ENCODE data around the gene COL13A1. TPM values are rescaled to one million over a fixed set of nuclear protein-coding genes. Genes with fewer than 3 reads are reported as not detected.

Gene COL13A1
- total and polyA plus RNA-seq, 2 of the 8 experiments (the other 6 are each of a cell fraction or from before 2014, with no cell fraction given): 2.6 to 5.2 TPM

DNA sequence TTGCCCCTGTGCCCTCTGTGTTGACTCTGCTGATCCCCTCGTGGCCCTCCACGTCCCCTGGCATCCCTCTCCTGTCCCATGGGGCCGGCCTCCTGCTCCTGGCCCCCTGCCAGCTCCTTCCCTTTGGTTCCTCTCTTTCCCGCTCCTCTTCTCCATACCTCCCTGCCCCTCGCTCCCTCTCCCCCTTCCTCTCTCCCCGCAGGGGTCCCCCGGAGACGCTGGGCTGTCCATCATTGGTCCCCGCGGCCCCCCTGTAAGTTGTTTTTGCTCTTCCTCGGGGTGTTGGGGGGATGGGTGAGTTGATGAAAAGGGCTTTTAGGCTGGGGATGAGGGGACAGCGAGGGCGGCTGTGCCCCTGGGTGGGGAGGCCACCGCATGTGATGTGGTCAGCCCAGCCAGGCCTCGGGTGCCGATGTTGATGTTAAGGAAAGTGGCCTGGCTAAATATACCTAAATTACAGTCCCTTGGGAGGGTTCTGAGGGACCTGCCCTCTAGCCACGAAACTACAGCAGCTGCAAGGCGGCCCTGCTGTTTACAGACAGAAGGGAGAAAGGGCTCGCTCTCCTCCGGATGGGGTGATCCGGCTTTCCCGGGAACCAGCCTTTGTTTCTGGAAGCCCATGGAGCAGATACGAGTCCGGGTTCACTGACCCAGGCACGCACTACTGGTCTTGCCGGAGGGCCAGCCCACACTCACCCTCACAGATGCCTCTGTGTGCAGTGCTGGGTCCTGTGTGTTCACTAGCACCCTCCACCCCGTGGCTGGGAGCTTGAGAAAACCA is 78.8 kb downstream of the COL13A1 start:
- Histone ChIP-seq H3K79me1 (ENCODE audit: low read depth, low read length) (no peaks in the 10 kb centered on the region), H3K4me3 (ENCODE audit: extremely low read depth in 1 of 4, insufficient read depth in 2 of 4, low read depth in 3 of 4, low read length in 4 of 4) (no peak overlapping the region), H2AFZ (ENCODE audit: low read length) (peak overlapping the region; percentile 45; the same call in 1 of the 2 replicates), H4K5ac (ENCODE audit: insufficient read length, low read depth, low read length) (peak overlapping the region; percentile 6), H4K91ac (replicated peaks; ENCODE audit: insufficient read length, low read length) (peak overlapping the region; percentile 91), H2BK5ac (ENCODE audit: low read depth, low read length) (peak overlapping the region; percentile 67; the same call in 1 of the 2 replicates), H3K18ac (ENCODE audit: extremely low read depth, low read length) (peak overlapping the region; percentile 91), H2AK5ac (ENCODE audit: low read depth, low read length) (peak overlapping the region; percentile 46; the same call in 1 of the 2 replicates), H3K27ac (ENCODE audit: low read depth, low read length) (no peak overlapping the region), H4K20me1 (replicated peaks in 1 of 2; ENCODE audit: control insufficient read depth in 1 of 2, insufficient read depth in 2 of 2, low read length in 2 of 2) (no peaks in the 10 kb centered on the region), H3K4ac (replicated peaks; ENCODE audit: insufficient read length, low read depth, low read length) (peak overlapping the region; percentile 63), H3K56ac (replicated peaks; ENCODE audit: insufficient read length, low read depth, low read length) (no peak overlapping the region), H3K9ac (replicated peaks in 1 of 4; ENCODE audit: extremely low read depth in 1 of 4, low read depth in 3 of 4, low read length in 3 of 4) (no peak overlapping the region), H3K27me3 (replicated peaks in 1 of 4; ENCODE audit: control insufficient read depth in 3 of 4, extremely low read depth in 1 of 4, insufficient read depth in 3 of 4, low read length in 3 of 4) (no peaks in the 10 kb centered on the region; a peak in 3 of 7 replicates), H3K23me2 (ENCODE audit: low read depth, low read length) (peaks cover 2% of the 10 kb centered on the region; the same call in 1 of the 2 replicates), H2BK20ac (ENCODE audit: low read length) (peak overlapping the region; percentile 82), H3K14ac (ENCODE audit: insufficient read length) (no peak overlapping the region), H2BK120ac (replicated peaks; ENCODE audit: low read depth, low read length) (peak overlapping the region; percentile 57), H3K79me2 (ENCODE audit: control insufficient read depth in 1 of 2, insufficient read depth in 2 of 2, low read length in 2 of 2) (no peaks in the 10 kb centered on the region), H3K36me3 (ENCODE audit: control insufficient read depth in 2 of 4, insufficient read depth in 4 of 4, low read length in 3 of 4) (no peaks in the 10 kb centered on the region), H4K8ac (ENCODE audit: extremely low read depth, insufficient read depth, low read length) (0 out of 2 replicates have a peak overlapping the region, but pooled peaks have one; percentile 42), H2BK12ac (ENCODE audit: low read depth, low read length) (peak overlapping the region; percentile 68; the same call in 1 of the 2 replicates), H3K4me2 (ENCODE audit: insufficient read depth in 1 of 2, low read depth in 2 of 2, low read length in 2 of 2) (no peak overlapping the region), H3K4me1 (replicated peaks in 1 of 4; ENCODE audit: control insufficient read depth in 3 of 4, insufficient read depth in 4 of 4, low read length in 3 of 4) (peaks cover 4 to 33% (median 21%) of the 10 kb centered on the region in 4 experiments), H3K9me3 (ENCODE audit: insufficient read depth in 2 of 2, low read depth in 1 of 2, low read length in 1 of 2) (no peaks in the 10 kb centered on the region), H2BK15ac (ENCODE audit: low read length) (peak overlapping the region; percentile 89), H3K23ac (ENCODE audit: insufficient read length) (no peak overlapping the region)
- DNase-seq (ENCODE audit: low read depth in 1 of 2, low spot score in 2 of 2) (no peak), FAIRE-seq (no peak)
- ChIA-PET POLR2A (ENCODE audit: partially characterized antibody) (interaction anchor here (1.0 to 1.3 kb wide), 3 partner anchors 10 to 44 kb away, joined by 3 read pairs; no protein-coding TSS in a partner anchor), CTCF (ENCODE audit: partially characterized antibody) (interaction anchor here (1.0 to 4.6 kb wide), 12 partner anchors 10 to 130 kb away, joined by 3 to 100 read pairs (median 8); no protein-coding TSS in a partner anchor)
- WGBS, 2 experiments (ENCODE audit: extremely low coverage in 1 of 2, insufficient coverage in 1 of 2, insufficient read length in 1 of 2, insufficient replicate concordance in 2 of 2, low coverage in 1 of 2, low lambda C conversion rate in 2 of 2, missing lambda C conversion rate in 1 of 2): 63% methylated on average over 21 of the region's 27 CpGs; no CpG with 5 or more reads in 1 of the 2 experiments
- TF ChIP-seq JUN (IDR thresholded peaks at IDR 0.05; ENCODE audit: low read depth, low read length): no peak
- TF ChIP-seq, protein P1, sequence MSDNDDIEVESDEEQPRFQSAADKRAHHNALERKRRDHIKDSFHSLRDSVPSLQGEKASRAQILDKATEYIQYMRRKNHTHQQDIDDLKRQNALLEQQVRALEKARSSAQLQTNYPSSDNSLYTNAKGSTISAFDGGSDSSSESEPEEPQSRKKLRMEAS (IDR thresholded peaks at IDR 0.05): peak; percentile 27; the same call in 1 of the 2 replicates
- TF ChIP-seq, protein P2, sequence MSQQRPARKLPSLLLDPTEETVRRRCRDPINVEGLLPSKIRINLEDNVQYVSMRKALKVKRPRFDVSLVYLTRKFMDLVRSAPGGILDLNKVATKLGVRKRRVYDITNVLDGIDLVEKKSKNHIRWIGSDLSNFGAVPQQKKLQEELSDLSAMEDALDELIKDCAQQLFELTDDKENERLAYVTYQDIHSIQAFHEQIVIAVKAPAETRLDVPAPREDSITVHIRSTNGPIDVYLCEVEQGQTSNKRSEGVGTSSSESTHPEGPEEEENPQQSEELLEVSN (IDR thresholded peaks at IDR 0.05): peak; percentile 30; the same call in 1 of the 2 replicates

All from H1 (cell line).